AG08396 (cell line): ENCODE measurements around the gene SLC22A4.

Experiments
- DNase-seq: peaks from one replicate; pipeline ENCODE4 v3.0.0; 2012; ENCODE audit warnings: low spot score, mixed read lengths

SLC22A4 gene

GRCh38 chr5:132293992-132294727 is at the start of gene SLC22A4:
TSS of gene SLC22A4 (plus strand) at chr5:132294394. CDS start at chr5:132294617, 223 bp downstream.
- DNase-seq, result peak; percentile 96

GRCh38 chr5:132245593-132245992 is 48.6 kb upstream of the SLC22A4 start:
- DNase-seq, result no peak

- no peak for DNase-seq
These were observed 47.4 kb upstream of the SLC22A4 start for GRCh38 chr5:132246806-132247205.

GRCh38 chr5:132250547-132250946 is 43.6 kb upstream of the SLC22A4 start:
- no peak for DNase-seq

- DNase-seq, result no peak
These were observed 42.9 kb upstream of the SLC22A4 start for GRCh38 chr5:132251220-132251725.

- DNase-seq, result no peak
These were observed 41.2 kb upstream of the SLC22A4 start for GRCh38 chr5:132253008-132253441.

GRCh38 chr5:132253452-132254320 is 40.5 kb upstream of the SLC22A4 start:
- DNase-seq, result no peak

- no peak for DNase-seq
These were observed 39.7 kb upstream of the SLC22A4 start for GRCh38 chr5:132254321-132254977.

- no peak for DNase-seq
These were observed 38.0 kb upstream of the SLC22A4 start for GRCh38 chr5:132256086-132256782.

- DNase-seq, result no peak
These were observed 37.4 kb upstream of the SLC22A4 start for GRCh38 chr5:132256783-132257130.

- DNase-seq, result peak; percentile 73
These were observed 36.8 kb upstream of the SLC22A4 start, which contains the start of gene PDLIM4 for GRCh38 chr5:132257131-132258101. TSS of gene PDLIM4 (plus strand) at chr5:132257696. CDS start at chr5:132257735, 39 bp downstream.

- peak; percentile 66 for DNase-seq
These were observed 35.8 kb upstream of the SLC22A4 start for GRCh38 chr5:132258102-132259068.

- DNase-seq, result peak; percentile 89
These were observed 34.9 kb upstream of the SLC22A4 start for GRCh38 chr5:132259069-132259851.

- DNase-seq, result no peak
These were observed 34.1 kb upstream of the SLC22A4 start for GRCh38 chr5:132260051-132260450.

- no peak for DNase-seq
These were observed 33.3 kb upstream of the SLC22A4 start for GRCh38 chr5:132260714-132261551.

GRCh38 chr5:132261881-132262845 is 32.0 kb upstream of the SLC22A4 start:
- no peak for DNase-seq
